ENCODE data around the gene PTCD2.

DNA sequence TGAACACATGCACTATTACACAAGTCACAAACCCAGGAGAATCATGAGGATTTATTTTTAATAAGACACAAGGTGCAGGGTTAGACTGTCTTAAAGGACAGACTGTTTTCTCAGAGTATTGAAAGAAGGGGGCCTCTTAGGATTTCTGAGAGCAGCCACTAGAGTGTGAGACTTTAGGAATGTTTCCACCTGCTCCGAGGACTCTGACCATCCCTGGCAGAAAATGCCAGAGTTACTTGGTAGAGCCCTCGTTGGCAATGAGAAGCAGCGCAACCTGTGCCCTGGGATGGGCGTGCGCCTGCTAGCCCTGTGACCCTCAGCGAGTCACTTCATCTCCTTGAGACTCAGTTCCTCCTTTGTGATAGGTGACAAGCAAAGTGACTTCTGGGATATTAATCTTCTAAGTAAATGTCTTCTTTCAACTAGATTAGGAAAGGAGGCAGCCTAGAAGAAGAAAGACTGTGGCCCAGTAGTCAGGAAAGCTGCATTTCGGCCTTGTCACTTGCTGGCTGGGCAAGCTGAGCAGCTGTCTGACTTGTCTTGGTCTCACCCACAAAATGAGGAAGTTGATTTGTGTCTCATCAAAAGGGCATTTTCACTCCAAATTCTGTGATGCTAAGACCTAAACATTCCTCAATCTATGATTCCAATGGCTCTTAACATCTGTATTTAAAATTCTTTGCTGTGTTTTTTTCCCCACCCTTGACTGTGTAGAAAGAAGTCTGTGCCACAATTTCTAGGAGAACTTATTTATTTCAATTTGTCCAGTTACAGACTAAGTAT, 60.5 kb downstream of the PTCD2 start:
- TF ChIP-seq, protein P1, sequence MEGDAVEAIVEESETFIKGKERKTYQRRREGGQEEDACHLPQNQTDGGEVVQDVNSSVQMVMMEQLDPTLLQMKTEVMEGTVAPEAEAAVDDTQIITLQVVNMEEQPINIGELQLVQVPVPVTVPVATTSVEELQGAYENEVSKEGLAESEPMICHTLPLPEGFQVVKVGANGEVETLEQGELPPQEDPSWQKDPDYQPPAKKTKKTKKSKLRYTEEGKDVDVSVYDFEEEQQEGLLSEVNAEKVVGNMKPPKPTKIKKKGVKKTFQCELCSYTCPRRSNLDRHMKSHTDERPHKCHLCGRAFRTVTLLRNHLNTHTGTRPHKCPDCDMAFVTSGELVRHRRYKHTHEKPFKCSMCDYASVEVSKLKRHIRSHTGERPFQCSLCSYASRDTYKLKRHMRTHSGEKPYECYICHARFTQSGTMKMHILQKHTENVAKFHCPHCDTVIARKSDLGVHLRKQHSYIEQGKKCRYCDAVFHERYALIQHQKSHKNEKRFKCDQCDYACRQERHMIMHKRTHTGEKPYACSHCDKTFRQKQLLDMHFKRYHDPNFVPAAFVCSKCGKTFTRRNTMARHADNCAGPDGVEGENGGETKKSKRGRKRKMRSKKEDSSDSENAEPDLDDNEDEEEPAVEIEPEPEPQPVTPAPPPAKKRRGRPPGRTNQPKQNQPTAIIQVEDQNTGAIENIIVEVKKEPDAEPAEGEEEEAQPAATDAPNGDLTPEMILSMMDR (IDR thresholded peaks at IDR 0.05 in 4 of 5, conservative IDR thresholded peaks at IDR 0.05 in 1 of 5): no peak
- no peak for TF ChIP-seq POLR2A (IDR thresholded peaks at IDR 0.05)
